Measurements from ENCODE around the gene HDAC6.

Gene HDAC6

DNA sequence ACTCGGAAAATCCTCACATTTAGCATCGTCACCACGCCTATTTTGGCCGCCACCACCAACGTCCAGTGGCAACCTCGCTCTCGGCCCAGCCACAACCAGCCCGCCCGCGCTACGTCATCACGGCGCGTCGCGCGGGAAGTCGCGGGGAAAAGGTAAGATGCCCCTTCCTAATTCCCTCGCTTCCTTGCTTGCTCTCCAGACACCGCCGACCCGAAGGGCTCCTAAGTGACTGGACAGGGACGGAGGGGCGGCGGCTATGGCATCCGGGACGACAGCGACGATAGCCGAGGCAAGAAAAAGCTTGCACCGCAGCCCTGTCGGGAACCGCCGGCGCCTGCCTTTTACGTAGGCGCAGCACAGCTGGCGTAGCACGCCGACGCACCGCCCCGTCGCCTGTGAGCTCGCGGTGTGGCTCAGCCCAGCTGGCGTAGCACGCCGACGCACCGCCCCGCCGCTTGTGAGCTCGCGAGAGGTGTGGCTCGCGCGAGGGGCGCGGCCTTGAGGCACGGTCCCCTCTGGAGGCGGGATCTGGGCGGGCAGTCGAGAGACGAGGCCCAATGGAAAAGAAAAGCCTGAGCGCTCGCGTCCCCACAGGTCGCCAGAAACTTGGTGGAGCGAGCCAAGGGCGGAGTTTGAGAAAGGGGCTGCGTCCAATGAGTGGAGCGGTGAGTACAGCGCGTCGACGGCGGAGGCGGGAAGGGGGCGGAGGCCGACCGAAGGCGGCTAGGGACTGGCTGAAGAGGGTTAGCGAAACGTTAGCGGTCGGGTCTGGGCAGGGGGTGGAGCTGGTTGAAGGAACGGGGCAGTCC is at the start of gene HDAC6:
HDAC6 (plus strand) TSS at position 788 of the 809 bp plus-strand sequence. CDS start 626 bp downstream, outside the sequence.
- DNase-seq, result peak; percentile 97

DNA sequence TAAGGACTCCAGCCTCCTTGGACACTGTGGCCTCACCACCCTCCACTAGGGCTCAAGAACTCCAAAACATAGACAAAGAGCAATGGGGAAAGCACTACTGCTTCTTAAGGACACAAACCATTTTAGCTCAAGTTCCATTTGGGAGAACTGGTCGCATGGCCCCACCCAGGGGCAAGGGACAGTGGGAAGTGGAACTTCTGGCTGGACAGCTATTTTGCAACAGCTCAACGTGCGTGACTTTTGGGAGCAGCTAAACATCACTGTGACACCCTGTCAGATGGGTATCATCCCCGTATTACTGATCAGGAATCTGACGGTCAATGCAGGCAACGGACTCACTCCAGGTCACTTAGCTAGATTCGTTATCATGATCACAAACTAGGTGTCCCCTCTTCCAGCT is 49.4 kb upstream of the HDAC6 start:
- peak; percentile 9 for DNase-seq

DNA sequence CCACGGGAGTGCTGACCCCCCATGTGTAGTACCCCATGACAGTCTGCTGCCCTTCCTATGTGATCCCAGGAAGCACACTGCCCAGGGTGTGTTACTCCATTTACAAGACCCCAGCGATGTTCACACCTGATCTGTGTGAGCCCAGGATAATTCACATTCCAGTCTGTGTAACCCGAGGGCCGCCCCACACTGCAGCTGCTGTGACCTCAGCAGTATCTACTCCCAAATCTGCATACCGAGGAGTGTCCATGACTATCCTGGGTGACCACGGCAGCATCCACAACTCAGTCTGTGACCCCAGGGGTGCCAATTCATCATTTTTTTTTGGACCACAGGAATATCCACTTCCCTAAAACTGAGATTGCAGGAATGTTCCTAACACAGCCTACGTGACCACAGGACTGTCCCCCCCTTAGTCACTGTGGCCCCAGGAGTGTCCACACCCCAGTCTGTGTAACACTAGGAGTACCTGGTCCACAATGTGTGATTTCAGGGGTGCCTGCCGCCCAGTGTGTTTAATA is 48.1 kb upstream of the HDAC6 start:
- peak; percentile 20 for DNase-seq

DNA sequence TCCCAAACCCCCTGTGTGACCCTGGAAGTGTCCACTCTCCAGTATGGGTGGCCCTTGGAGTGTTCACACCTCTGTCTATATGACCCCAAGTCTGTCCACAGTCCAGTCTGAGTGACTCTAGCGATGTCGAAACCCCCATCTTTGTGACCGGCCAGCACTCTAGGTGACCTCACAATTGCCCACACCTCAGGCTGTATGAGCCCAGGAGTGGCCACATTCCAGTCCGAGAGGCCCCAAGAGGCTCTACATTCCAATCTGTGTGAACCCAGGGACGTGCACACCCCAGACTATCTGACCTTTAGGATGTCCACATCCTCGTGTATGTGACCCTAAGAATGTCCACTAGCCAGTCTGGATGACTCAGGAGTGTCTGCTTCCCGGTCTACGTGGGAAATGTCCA is 47.6 kb upstream of the HDAC6 start:
- no peak for DNase-seq

DNA sequence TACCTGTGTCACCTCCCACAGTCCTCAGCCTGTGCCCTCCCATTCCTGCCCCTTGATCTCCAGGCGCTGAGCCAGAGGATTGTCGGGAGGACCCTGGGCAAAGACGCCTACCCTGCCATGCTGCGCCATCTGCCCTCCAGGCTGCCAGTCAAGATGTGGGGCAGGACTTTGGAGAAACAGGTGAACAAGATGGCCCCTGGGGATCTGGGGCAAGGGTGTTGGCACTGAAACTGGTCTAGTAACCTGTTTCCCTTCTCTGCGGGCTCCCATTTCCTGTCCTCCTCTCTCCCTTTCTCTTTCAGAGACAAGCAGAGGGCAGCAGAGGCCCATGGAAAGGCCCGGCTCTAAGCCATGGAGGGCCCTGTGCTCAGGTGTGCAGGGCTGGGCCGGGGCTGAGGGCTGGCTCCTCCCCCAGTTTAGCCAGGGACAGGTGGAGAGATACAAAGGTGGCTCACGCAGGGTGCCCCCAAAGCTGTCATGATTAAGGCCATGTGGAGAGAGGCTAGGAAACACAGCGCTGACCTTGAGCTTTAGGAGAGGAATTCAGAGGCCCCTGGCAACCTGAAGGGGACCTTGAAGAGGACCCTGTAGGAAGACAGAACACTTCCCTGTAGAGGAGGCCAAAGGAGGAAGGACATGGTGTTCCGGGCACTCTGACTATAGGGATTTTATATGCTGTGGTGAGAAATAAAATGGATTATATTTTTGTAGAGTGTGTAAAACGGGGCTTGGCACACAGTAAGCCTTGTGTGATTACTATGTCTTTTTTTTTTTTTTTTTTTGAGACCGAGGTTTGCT is 40.0 kb upstream of the HDAC6 start, which contains the start of gene GLOD5:
GLOD5 (plus strand) TSS at position 74 of the 798 bp plus-strand sequence; CDS start at position 118, 44 bp downstream.
- no peak for DNase-seq

DNA sequence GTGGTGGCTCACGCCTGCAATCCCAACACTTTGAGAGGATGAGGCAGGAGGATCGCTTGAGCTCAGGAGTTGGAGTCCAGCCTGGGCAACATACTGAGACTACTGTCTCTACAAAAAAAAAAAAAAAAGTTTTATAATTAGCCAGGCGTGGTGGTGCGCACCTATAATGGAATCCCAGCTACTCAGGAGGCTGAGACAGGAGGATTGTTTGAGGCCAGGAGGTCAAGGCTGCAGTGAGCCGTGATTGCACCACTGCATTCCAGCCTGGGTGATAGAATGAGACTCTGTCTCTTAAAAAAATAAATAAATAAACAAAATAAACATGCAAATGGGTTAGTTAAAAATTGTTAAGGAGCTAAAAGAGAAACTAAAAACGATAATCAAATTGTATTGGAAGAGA is 32.6 kb upstream of the HDAC6 start:
- DNase-seq, result no peak

DNA sequence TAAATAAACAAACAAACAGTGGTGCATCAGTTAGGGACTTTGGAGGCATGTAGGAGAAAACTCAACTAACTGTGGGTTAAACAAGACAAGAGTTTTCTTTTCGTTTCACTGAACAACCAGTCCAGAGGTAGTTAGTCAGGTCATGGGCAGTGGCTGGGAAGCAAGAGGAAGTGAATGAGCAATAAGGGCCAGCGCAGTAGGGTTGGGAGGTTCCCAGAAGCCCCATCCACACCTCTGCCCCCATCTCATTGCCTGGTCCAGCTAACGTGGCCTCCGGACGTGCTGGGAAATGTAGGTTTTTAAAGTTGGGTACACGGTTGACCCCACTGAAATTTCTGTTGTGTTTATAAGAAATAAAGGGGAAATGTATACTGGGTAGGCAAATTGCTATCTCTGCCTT is 31.6 kb upstream of the HDAC6 start:
- no peak for DNase-seq

DNA sequence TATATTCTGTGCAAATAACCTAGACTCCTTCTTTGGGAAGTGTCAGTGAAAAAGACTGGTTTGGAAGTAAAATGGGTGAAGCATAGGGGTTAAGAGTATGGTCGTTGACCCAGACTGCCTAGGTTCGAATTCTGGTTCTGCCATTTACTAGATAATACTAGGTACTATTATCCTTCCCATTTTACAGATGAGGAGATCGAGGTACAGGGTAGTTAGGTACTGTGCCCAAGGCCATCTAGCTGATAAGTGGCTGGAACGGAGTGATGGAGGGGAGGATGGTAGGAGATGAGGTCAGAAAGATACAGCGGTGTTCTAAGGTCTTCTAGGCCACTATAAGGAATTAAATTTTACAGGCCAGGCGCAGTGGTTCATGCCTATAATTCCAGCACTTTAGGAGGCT is 29.3 kb upstream of the HDAC6 start:
- DNase-seq, result no peak

DNA sequence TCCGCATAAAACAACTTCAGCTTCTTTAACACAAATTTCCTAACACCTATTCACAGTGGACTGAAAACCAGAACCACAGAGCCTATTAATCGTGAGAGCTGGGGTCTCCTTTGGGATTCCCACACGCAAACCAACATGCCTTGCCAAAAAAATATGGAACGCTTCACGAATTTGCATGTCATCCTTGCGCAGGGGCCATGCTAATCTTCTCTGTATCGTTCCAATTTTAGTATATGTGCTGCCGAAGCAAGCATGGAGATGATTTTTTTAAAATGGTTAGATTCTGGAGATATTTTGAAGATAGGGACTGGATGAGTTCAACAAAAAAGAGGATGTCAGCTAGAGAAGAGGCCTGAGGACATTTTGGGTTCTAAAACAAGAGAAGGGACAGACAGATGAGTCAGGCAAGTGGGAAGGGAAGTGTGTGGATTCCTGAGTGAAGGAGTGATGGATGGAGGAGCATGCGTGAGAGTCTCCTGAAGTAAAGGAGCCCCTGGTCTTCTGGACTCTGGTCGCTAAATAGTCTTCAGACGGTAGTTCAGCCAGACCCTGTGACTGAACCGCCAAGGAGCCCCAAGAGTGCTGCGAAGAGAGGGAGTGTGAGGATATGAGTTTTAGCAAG is 24.9 kb upstream of the HDAC6 start:
- no peak for DNase-seq

DNA sequence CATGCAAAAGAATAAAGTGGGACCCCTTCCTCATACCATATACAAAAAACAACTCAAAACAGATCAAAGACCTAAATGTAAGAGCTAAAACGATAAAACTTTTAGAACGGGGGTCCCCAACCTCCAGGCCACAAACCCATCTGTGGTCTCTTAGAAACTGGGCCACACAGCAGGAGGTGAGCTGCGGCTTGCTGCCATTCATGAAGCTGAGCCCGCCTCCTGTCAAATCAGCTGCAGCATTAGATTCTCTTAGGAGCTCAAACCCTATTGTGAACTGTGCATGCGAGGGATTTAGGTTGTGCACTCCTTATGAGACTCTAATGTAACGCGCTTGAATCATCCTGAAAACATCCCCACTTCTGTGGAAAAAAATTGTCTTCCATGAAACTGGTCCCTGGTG is 22.5 kb upstream of the HDAC6 start:
- DNase-seq, result no peak

DNA sequence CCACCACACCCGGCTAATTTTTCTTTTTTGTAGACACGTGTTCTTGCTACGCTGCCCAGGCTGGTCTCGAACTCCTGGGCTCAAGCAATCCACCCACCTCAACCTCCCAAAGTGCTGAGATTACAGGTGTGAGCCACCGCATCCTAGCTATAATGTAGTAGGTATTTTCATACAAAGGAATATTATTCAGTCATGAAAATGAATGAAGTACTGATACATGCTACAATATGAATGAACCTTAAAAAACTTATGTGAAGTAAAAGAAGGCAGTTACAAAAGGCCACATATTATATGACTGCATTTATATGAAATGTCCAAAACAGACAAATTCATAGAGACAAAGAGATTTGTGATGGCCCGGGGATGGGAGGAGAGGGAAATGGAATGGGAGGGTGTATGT is 20.2 kb upstream of the HDAC6 start:
- no peak for DNase-seq

DNA sequence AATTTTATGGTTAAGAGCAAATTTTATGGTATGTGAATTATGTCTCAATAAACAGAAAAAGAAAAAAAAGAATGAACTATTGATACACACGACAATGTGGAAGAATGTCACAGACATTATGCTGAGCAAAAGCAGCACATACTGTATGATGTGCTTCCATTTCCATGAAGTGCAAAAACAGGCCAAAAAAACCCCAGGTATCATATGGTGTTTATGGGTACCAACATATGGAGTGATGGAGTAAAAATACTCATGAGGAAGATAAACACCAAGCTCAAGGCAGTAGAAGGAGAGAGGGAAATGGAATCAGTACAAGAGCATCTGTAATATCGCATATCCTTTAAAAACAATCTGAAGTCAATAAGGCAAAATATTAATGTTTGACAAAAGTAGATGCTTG is 19.7 kb upstream of the HDAC6 start:
- DNase-seq, result no peak

DNA sequence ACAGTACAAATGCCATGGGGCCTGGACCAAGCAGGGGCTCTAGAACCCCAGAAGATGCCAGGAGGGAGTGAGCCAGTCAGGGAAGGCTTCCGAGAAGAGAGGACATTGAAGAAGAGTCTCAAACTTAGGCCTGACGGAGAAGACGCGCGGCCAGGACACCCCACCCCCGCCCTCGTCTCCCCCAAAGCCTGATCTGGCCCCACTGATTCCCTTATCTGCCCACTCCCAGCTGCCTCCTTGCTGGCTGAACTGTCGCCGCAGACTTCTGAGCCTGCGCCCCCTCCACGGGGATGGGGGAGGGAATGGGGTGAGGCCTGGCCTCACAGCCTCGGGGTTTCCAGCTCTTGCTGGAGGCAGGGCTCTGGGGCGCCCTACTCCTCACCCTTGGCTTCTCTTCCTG is 19.1 kb upstream of the HDAC6 start:
- no peak for DNase-seq

DNA sequence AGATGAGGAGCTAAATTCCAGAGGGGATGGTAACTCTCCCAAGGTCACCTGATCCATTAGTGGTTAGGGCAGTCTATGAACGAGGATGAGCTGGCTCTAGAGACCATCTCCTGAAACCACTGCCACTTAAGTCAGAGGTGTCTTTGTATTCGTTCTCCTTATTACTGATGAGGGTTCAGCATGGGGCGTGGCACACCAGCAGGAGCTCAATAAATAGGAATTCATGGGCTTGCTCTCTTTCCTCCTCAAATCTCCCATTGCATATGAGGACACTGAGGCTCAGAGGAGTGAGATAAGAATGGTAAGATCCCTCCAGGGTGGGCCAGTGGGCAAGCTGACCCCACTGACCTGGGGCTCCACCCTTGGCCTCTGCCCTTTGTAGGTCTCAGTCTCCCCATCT is 17.1 kb upstream of the HDAC6 start:
- no peak for DNase-seq

DNA sequence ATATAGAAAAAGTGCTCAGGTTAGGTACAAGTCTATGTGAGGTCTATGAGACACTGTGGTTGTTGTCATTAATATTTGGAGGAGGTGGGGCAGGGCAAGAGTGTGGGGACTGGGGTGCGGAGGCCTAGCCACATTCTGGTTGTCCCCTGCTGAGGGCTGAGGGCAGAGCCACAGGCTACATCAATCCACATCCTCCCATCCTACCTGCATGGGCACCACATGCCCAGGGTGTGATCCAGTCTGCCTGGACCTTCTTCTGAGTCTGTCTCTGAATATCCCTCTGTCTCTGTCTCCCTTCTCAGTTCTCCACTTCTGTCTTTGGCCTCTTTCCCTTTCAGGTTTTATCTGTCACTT is 16.7 kb upstream of the HDAC6 start:
- no peak for DNase-seq

DNA sequence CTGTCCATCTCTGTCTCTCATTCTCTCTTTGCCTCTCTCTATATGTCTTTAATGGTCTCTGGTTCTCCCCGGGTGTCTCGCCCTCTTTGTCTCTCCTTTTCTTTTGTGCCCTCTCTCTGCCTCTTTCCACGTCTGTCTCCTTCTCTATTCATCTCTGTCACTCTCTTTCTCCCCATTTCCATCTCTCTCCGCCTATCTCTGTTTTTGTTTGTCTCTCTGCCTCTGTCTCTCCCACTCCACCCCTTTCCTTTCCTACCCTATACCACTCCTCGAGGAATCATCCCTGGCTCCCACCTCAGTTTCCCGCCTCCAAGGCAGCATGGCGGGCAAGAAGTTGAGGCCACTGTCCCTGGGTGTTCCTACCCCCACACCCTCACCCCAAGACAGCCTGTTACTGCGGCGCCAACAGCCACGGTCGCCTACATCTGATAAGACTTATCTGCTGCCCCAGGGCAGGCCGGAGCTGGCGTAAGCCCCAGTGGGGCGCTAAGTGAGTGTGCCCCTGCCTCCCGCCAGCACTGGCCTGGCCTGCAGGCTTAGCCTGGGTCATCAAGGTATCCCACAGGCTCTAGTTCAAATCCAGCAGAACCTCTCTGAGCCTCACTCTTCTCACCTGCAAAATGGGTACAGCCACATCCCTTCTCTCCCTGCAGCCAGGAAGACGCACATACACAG is 16.2 kb upstream of the HDAC6 start:
- no peak for DNase-seq

DNA sequence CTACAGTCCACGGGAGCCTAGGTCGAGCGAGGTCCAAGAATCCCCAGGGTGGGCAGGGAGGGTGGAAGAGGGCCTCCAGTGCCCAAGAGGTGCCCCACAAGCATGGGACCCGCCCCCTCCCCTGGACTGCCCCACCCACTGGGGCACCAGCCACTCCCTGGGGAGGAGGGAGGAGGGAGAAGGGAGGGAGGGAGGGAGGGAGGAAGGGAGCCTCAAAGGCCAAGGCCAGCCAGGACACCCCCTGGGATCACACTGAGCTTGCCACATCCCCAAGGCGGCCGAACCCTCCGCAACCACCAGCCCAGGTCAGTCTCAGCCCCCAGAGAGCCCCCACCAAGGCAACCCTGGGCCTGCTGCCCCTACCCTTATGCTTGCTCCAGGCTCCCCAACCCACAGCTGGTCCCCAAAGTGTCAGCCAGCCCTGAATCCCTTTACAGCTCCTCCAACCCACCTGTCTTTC is 15.5 kb upstream of the HDAC6 start, which contains the start of gene GATA1:
GATA1 (plus strand) TSS at position 250 of the 460 bp plus-strand sequence. CDS start 4,520 bp downstream, outside the sequence.
- no peak for DNase-seq

DNA sequence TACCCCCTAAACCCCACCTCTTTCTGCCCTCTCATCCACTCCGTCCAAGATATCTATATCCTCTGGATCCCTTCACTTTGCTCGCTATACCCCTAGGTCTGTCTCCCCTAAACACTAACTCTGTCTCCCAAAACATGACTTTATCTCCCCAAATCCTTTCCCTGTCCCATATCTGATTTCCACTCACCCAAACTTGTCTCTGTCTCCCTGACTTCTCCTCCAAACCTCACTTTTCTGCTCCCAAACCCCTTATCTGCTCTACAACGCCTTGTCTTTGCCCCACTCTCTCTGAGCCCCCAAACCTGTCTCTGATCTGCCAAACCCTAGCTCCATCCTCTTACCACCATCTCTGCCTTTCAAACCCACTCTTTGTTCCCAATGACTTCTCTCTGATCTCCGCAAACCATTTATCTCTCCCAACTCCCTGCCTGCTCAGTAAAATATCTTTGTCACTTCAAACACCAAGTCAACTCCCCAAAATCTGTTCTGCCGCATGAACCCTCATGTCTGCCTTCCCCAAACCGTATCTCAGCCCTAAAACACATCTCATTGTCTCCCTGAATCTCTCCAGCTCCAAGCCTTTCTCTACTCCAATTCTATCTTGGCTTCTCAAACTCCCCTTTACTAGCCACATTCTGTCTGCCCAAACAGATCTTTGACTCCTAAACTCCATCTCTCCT is 14.9 kb upstream of the HDAC6 start:
- no peak for DNase-seq

DNA sequence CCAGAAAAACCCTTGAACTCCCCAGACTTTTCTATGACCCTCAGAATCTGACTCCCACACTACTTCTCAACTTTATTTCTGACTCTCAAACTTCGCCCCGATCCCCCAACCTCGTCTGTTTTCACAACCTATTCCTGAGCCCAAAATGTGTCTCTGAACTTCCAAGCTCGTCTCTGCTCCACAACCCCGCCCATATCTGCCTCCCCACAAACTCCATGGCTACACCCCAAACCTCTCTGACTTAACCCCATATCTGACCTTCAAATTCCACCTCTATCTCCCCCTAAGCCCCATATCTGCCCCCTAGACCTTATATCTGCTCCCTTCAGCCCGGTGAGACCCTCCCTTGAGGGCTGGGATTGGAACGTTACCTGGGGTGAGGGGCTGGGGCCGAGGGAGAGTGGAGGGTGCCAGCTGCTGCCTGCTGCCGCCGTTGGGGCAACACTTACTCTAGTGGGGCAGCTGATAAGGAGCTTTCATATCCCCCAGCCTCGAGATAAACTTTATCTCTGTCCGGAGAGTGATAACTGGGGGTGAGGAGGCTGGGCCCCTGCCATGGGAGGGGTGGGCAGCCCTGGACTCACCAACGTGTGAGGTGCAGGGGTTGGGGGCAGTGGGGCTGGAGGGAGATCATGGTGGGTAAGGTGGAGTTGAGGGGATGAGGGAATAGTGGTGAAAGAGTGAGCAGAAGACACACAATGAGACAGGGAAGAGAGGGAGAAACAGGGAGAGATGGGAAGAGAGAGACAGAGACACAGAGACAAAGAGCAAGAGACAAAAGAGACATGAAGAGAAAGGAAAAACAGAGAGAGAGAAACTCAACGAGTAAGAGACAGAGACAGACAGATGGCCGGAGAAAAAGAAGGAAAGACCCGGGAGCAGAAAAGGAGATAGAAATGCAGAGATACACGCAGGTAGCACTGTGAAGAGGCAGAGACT is 14.1 kb upstream of the HDAC6 start:
- no peak for DNase-seq

DNA sequence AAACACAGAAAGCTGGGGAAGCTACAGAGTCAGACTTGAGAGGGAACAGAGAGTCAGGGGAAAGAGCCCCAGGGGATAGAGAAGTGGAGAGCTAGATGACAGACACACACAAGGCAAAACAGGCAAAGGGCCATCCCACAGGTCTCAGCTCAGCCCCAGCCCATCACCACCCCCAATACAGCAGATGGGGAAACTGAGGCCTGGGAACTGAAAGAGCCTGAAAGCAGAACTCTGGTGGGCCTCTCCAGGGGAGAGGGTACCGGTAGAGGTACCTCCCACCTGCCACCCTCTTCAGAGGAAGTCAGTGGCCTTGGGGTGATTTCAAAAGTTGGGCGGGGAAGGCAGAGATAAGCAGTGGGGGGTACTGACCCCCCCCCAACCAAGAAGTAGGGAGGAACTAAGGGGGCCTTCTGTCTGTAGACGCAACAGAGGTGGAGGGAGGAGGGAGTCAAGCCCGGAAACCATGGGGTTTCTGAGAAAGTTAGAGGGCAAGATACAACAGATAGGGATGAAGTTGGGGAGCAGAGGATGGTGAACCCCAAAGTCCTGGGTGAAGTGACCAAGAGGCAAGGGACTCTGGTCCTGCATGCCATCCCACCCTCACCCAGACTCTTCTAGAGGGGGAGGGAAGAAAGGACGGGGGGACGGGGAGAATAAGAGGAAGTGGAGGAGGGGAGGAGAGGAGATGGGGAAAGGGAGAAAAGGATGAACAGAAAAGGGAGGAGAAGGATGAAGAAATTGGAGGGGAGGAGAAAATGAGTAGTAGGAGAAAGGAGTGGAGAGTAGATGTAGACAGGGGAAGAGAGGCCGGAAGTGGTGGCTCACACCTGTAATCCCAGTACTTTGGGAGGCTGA is 12.3 kb upstream of the HDAC6 start:
- DNase-seq, result no peak

All from MV-4-11 (cell line).